Measurements from ENCODE around the gene CWC15.

The CWC15 gene

GRCh38 chr11:94912806-94913205 is 60.5 kb downstream of the CWC15 start:
- TF ChIP-seq CTCF (IDR thresholded peaks at IDR 0.05; ENCODE audit: low read depth, low read length) = no peak
- no peak for DNase-seq (ENCODE audit: extremely low read depth, low read depth)
